KMS-11 (cell line): ENCODE data around the gene ASB1.

Experiments used
- H2AFZ ChIP-seq: fragments of 200-600 bp; sonication (generic); 2 replicates; pipeline ENCODE4 v1.6.1; 2016; ENCODE audit warnings: antibody characterized with exemption, mixed run types, low read depth
- H3K27ac ChIP-seq: fragments of 200-600 bp; sonication (generic); 2 replicates; pipeline ENCODE4 v1.6.1; 2016; ENCODE audit warnings: mild to moderate bottlenecking, mixed run types
- H3K27me3 ChIP-seq: fragments of 200-600 bp; sonication (generic); 2 replicates; pipeline ENCODE4 v1.6.1; 2017; ENCODE audit warnings: mild to moderate bottlenecking, low read depth, mixed run types, moderate library complexity; ENCODE audit not compliant: insufficient read depth
- H3K36me3 ChIP-seq: fragments of 200-600 bp; sonication (generic); 2 replicates; pipeline ENCODE4 v1.6.1; 2017; ENCODE audit warnings: mild to moderate bottlenecking, mixed run types; ENCODE audit not compliant: insufficient read depth
- H3K4me1 ChIP-seq: fragments of 200-600 bp; sonication (generic); 2 replicates; pipeline ENCODE4 v1.6.1; 2016; ENCODE audit warnings: mild to moderate bottlenecking, low read depth, mixed run types; ENCODE audit not compliant: poor library complexity, severe bottlenecking
- H3K4me2 ChIP-seq: fragments of 200-600 bp; sonication (generic); 2 replicates; pipeline ENCODE4 v1.7.0; 2016; ENCODE audit warnings: mild to moderate bottlenecking, mixed run types
- H3K4me3 ChIP-seq: fragments of 200-600 bp; sonication (generic); IDR thresholded peaks from 2 replicates; pipeline ENCODE4 v1.6.1; 2017; ENCODE audit warnings: low read depth, low read length, mixed read lengths; ENCODE audit not compliant: insufficient read depth
- H3K79me2 ChIP-seq: fragments of 200-600 bp; sonication (generic); 2 replicates; pipeline ENCODE4 v1.6.1; 2016; ENCODE audit warnings: low read depth, mixed run types; ENCODE audit not compliant: insufficient read depth
- H3K9ac ChIP-seq: fragments of 200-600 bp; sonication (generic); 2 replicates; pipeline ENCODE4 v1.6.1; 2016; ENCODE audit warnings: mild to moderate bottlenecking, mixed run types
- H4K20me1 ChIP-seq: fragments of 200-600 bp; sonication (generic); 2 replicates; pipeline ENCODE4 v1.6.1; 2016; ENCODE audit warnings: mild to moderate bottlenecking, mixed run types; ENCODE audit not compliant: insufficient read depth
- TF ChIP-seq, protein P1 (sequence below): fragments of 200-600 bp; sonication (generic); conservative IDR thresholded peaks from 2 replicates; pipeline ENCODE4 v1.6.1; 2017; ENCODE audit warnings: low read depth, mild to moderate bottlenecking, antibody characterized with exemption, low read length, moderate library complexity, mixed read lengths

Gene ASB1

GRCh38 chr2:238493411-238493810 lies 66.7 kb downstream of the ASB1 start:
- H2AFZ ChIP-seq: no peak overlapping the region
- H3K4me1 ChIP-seq: no peaks in the 10 kb centered on the region
- no peaks in the 10 kb centered on the region for H3K36me3 ChIP-seq
- no peaks in the 10 kb centered on the region for H3K79me2 ChIP-seq
- H3K4me3 ChIP-seq: no peak overlapping the region
- no peak overlapping the region for H3K4me2 ChIP-seq
- no peak overlapping the region for H3K9ac ChIP-seq
- no peaks in the 10 kb centered on the region for H4K20me1 ChIP-seq
- no peak overlapping the region for H3K27ac ChIP-seq
- no peaks in the 10 kb centered on the region for H3K27me3 ChIP-seq
- TF ChIP-seq, protein P1, sequence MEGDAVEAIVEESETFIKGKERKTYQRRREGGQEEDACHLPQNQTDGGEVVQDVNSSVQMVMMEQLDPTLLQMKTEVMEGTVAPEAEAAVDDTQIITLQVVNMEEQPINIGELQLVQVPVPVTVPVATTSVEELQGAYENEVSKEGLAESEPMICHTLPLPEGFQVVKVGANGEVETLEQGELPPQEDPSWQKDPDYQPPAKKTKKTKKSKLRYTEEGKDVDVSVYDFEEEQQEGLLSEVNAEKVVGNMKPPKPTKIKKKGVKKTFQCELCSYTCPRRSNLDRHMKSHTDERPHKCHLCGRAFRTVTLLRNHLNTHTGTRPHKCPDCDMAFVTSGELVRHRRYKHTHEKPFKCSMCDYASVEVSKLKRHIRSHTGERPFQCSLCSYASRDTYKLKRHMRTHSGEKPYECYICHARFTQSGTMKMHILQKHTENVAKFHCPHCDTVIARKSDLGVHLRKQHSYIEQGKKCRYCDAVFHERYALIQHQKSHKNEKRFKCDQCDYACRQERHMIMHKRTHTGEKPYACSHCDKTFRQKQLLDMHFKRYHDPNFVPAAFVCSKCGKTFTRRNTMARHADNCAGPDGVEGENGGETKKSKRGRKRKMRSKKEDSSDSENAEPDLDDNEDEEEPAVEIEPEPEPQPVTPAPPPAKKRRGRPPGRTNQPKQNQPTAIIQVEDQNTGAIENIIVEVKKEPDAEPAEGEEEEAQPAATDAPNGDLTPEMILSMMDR: no peak

DNA sequence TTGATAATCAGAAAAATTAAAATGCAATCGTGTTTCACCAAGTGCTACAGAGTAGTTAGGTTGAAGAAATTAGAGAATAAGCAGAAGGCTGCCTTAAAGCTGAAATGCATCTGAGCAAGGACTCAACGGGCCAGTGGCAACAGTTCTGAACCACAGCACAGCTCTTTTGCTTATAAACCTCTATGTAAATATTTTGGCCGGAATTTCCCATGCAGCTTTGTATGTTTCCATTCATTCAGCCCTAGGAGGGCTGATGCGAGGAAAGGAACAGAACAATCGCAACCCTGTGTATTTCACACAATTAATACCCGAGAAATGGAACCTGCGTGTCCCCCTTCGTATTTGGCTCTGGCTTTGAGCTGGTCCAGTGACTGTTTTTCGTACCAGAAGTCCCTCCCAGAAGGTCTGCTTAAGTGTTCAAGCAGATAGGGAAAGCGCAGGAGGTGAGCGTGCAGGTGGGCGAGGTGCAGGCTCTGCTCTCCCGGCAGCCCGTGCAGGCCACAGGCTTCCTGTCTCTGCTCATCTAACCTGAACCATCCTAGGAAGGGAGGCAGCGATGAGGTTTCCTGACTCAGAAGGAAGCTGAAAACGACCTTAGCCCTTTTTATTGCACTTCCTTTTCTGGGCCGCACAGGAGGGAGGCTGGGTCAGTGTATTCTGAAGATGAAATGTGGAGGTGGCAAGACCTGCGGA lies 67.3 kb downstream of the ASB1 start:
- Histone ChIP-seq H3K27ac (no peak overlapping the region), H3K79me2 (no peaks in the 10 kb centered on the region), H3K36me3 (no peaks in the 10 kb centered on the region), H3K27me3 (no peaks in the 10 kb centered on the region), H2AFZ (no peak overlapping the region), H3K9ac (no peak overlapping the region), H3K4me1 (no peaks in the 10 kb centered on the region), H3K4me3 (no peak overlapping the region), H4K20me1 (no peaks in the 10 kb centered on the region), H3K4me2 (no peak overlapping the region)
- TF ChIP-seq, protein P1: no peak

DNA sequence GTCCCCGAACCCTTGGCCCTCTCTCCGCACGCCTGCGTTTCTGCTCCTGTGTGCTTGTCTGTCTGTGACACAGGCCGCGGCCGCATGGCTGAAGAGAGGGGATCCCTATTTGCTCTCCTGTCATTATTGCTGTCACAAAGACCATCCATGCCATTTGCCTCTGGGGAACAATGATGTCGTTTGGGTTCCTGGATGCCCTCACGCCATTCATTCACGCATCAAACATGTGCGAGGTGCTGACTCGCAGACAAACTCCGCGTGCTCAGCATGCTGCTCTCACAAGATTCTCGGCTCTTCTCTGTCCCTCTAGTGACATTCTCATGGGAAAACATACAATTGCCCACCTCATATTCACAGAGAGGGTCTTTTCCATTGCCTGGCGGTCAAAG lies 67.8 kb downstream of the ASB1 start:
- Histone ChIP-seq H3K9ac (no peak overlapping the region), H3K27ac (no peak overlapping the region)
- TF ChIP-seq, protein P1: no peak

GRCh38 chr2:238495422-238495821 lies 68.7 kb downstream of the ASB1 start:
- H3K4me1 ChIP-seq: no peaks in the 10 kb centered on the region
- no peaks in the 10 kb centered on the region for H3K79me2 ChIP-seq
- no peak overlapping the region for H3K27ac ChIP-seq
- H3K36me3 ChIP-seq: no peaks in the 10 kb centered on the region
- H3K27me3 ChIP-seq: no peaks in the 10 kb centered on the region
- TF ChIP-seq, protein P1: no peak
- H2AFZ ChIP-seq: no peak overlapping the region
- no peaks in the 10 kb centered on the region for H4K20me1 ChIP-seq
- no peak overlapping the region for H3K4me2 ChIP-seq
- no peak overlapping the region for H3K9ac ChIP-seq
- H3K4me3 ChIP-seq: no peak overlapping the region

More for the DNA sequence above, 67.8 kb downstream of the ASB1 start:
- no peak overlapping the region for H3K4me2 ChIP-seq
- H3K36me3 ChIP-seq: no peaks in the 10 kb centered on the region
- no peak overlapping the region for H2AFZ ChIP-seq
- H3K4me3 ChIP-seq: no peak overlapping the region
- H3K4me1 ChIP-seq: no peaks in the 10 kb centered on the region
- H3K79me2 ChIP-seq: no peaks in the 10 kb centered on the region
- H3K27me3 ChIP-seq: no peaks in the 10 kb centered on the region
- H4K20me1 ChIP-seq: no peaks in the 10 kb centered on the region
